Fibroblast of lung (primary cell): Measurements from ENCODE around the gene SPECC1L. TPM values are rescaled to one million over a fixed set of nuclear protein-coding genes. Genes with fewer than 3 reads are reported as not detected.

ENCODE experiments used
- DNase-seq, 2 donors: peaks; one replicate each; pipeline versions ENCODE4 v3.0.0 to v3.0.0-alpha.2; 2010; ENCODE audit warnings: low read depth in 2 of 2
- H2AFZ ChIP-seq: 2 replicates; pipeline ENCODE4 v1.5.1; 2012; ENCODE audit warnings: low read length, control low read depth, inconsistent platforms
- H3K27ac ChIP-seq: 2 replicates; pipeline ENCODE4 v1.5.1; 2011; ENCODE audit warnings: low read length, control low read depth; ENCODE audit not compliant: insufficient read depth
- H3K27me3 ChIP-seq: 2 replicates; pipeline ENCODE4 v1.5.1; 2011; ENCODE audit warnings: mild to moderate bottlenecking, low read length; ENCODE audit not compliant: control insufficient read depth, insufficient read depth
- H3K36me3 ChIP-seq: 2 replicates; pipeline ENCODE4 v1.5.1; 2011; ENCODE audit warnings: low read length; ENCODE audit not compliant: control insufficient read depth, insufficient read depth
- H3K4me1 ChIP-seq: 2 replicates; pipeline ENCODE4 v1.5.1; 2011; ENCODE audit warnings: low read length; ENCODE audit not compliant: control insufficient read depth, insufficient read depth; ENCODE audit errors: extremely low read depth
- H3K4me2 ChIP-seq: 2 replicates; pipeline ENCODE4 v1.5.1; 2011; ENCODE audit warnings: low read length, control low read depth; ENCODE audit not compliant: insufficient read depth; ENCODE audit errors: extremely low read depth
- H3K4me3 ChIP-seq, 4 experiments: fragments of 200-600 bp in 1 of 4; sonication (generic) in 1 of 4; replicated peaks in 1 of 4; 2 replicates each; pipeline ENCODE4 v1.5.1; 2011 to 2016; ENCODE audit warnings: low read length in 4 of 4, low read depth in 3 of 4, mild to moderate bottlenecking in 3 of 4, control low read depth in 2 of 4, inconsistent platforms in 1 of 4, mixed read lengths in 1 of 4; ENCODE audit not compliant: insufficient read depth in 1 of 4; ENCODE audit errors: control extremely low read depth in 1 of 4
- H3K79me2 ChIP-seq: 2 replicates; pipeline ENCODE4 v1.5.1; 2012; ENCODE audit warnings: mild to moderate bottlenecking, low read length, inconsistent platforms; ENCODE audit not compliant: control insufficient read depth, insufficient read depth
- H3K9ac ChIP-seq: 2 replicates; pipeline ENCODE4 v1.5.1; 2011; ENCODE audit warnings: mild to moderate bottlenecking, low read length, control low read depth; ENCODE audit not compliant: insufficient read depth
- H3K9me3 ChIP-seq: 2 replicates; pipeline ENCODE4 v1.5.1; 2012; ENCODE audit warnings: low read depth, low read length; ENCODE audit not compliant: control insufficient read depth, insufficient read depth
- H4K20me1 ChIP-seq: 2 replicates; pipeline ENCODE4 v1.5.1; 2011; ENCODE audit warnings: low read length; ENCODE audit not compliant: control insufficient read depth, insufficient read depth; ENCODE audit errors: extremely low read depth
- CTCF ChIP-seq, 2 donors: IDR thresholded peaks in 1 of 2; conservative IDR thresholded peaks in 1 of 2; 1 replicate in 1 of 2; 2 replicates in 1 of 2; pipeline ENCODE4 v1.5.1; 2011 to 2012; ENCODE audit warnings: low read length in 2 of 2, control low read depth in 1 of 2, inconsistent platforms in 1 of 2, low read depth in 1 of 2, mild to moderate bottlenecking in 1 of 2
- EZH2 ChIP-seq: IDR thresholded peaks from 2 replicates; pipeline ENCODE4 v1.5.1; 2012; ENCODE audit warnings: low read length, control low read depth, mild to moderate bottlenecking; ENCODE audit errors: missing control alignments
- polyA plus RNA-seq, 2 donors: library from polyadenylated mRNA; depleted of rRNA in 1 of 2; stranded (reverse) in 1 of 2; unstranded in 1 of 2; fragments of >200 nt; gene quantifications; 2 replicates each; pipeline ENCODE4 v1.2.1, GENCODE V29; 2011 to 2012; ENCODE audit warnings: missing spikeins in 1 of 2
- total RNA-seq: library from RNA; depleted of rRNA; stranded (reverse); fragments of >200 nt; gene quantifications from 2 replicates; pipeline ENCODE4 v1.2.1, GENCODE V29; 2014

Gene SPECC1L
- total and polyA plus RNA-seq, 2 donors (not counting 1 experiment from before 2014, with no cell fraction given): 40.3 to 46.2 TPM

GRCh38 chr22:24450610-24451009 is 180.0 kb downstream of the SPECC1L start:
- H3K27ac ChIP-seq: no peak overlapping the region
- DNase-seq: no peak
- H3K4me1 ChIP-seq: no peaks in the 10 kb centered on the region
- H3K79me2 ChIP-seq: no peaks in the 10 kb centered on the region
- H3K9me3 ChIP-seq: no peaks in the 10 kb centered on the region
- no peak overlapping the region for H3K9ac ChIP-seq
- H3K4me3 ChIP-seq: no peak overlapping the region
- TF ChIP-seq CTCF (conservative IDR thresholded peaks at IDR 0.05 in 1 of 2, IDR thresholded peaks at IDR 0.05 in 1 of 2; ENCODE audit: low read depth in 1 of 2, low read length in 2 of 2) (no peak), EZH2 (no peak)
- no peak overlapping the region for H2AFZ ChIP-seq
- no peaks in the 10 kb centered on the region for H3K36me3 ChIP-seq
- H3K4me2 ChIP-seq: no peak overlapping the region
- H3K27me3 ChIP-seq: peaks cover 5% of the 10 kb centered on the region
- no peaks in the 10 kb centered on the region for H4K20me1 ChIP-seq

GRCh38 chr22:24451162-24451561 is 180.5 kb downstream of the SPECC1L start:
- no peak overlapping the region for H3K4me3 ChIP-seq
- H2AFZ ChIP-seq: no peak overlapping the region
- H3K27me3 ChIP-seq: peaks cover 4% of the 10 kb centered on the region
- DNase-seq: no peak
- no peak overlapping the region for H3K27ac ChIP-seq
- no peaks in the 10 kb centered on the region for H4K20me1 ChIP-seq
- TF ChIP-seq CTCF (conservative IDR thresholded peaks at IDR 0.05 in 1 of 2, IDR thresholded peaks at IDR 0.05 in 1 of 2; ENCODE audit: low read depth in 1 of 2, low read length in 2 of 2): no peak
- no peak for TF ChIP-seq EZH2
- H3K4me1 ChIP-seq: no peaks in the 10 kb centered on the region
- H3K79me2 ChIP-seq: no peaks in the 10 kb centered on the region
- no peak overlapping the region for H3K4me2 ChIP-seq
- H3K9me3 ChIP-seq: no peaks in the 10 kb centered on the region
- no peaks in the 10 kb centered on the region for H3K36me3 ChIP-seq
- no peak overlapping the region for H3K9ac ChIP-seq

- Histone ChIP-seq H3K27me3 (peaks cover 2% of the 10 kb centered on the region), H3K9ac (no peak overlapping the region), H4K20me1 (no peaks in the 10 kb centered on the region), H3K4me2 (no peak overlapping the region), H3K9me3 (no peaks in the 10 kb centered on the region), H3K27ac (no peak overlapping the region), H3K4me3 (no peak overlapping the region), H3K4me1 (no peaks in the 10 kb centered on the region), H3K36me3 (no peaks in the 10 kb centered on the region), H2AFZ (no peak overlapping the region), H3K79me2 (no peaks in the 10 kb centered on the region)
- DNase-seq: no peak
- TF ChIP-seq EZH2: no peak
- TF ChIP-seq CTCF (conservative IDR thresholded peaks at IDR 0.05 in 1 of 2, IDR thresholded peaks at IDR 0.05 in 1 of 2; ENCODE audit: low read depth in 1 of 2, low read length in 2 of 2): no peak
Observed at GRCh38 chr22:24453853-24454252, 183.2 kb downstream of the SPECC1L start.
